K562 (cell line): ENCODE data around the gene CENPV. TPM values are rescaled to one million over a fixed set of nuclear protein-coding genes. Genes with fewer than 3 reads are reported as not detected.
A peak's percentile ranks its signal among the peaks of the same experiment; 100 is the strongest.

Experiments
- ARID1B ChIP-seq: fragments of 450-650 bp; IDR thresholded peaks from 2 replicates; pipeline ENCODE4 v1.6.1; 2016; ENCODE audit warnings: antibody characterized with exemption, mild to moderate bottlenecking, inconsistent platforms
- BHLHE40 ChIP-seq: IDR thresholded peaks from 2 replicates; pipeline ENCODE4 v1.6.1; 2011; ENCODE audit warnings: low read length, improper control_type of control experiment
- CEBPB ChIP-seq: fragments of 450-650 bp; IDR thresholded peaks from 2 replicates; pipeline ENCODE4 v1.6.1; 2016; ENCODE audit warnings: missing genetic modification characterization, missing compliant biosample characterization
- FOXK2 ChIP-seq, 2 experiments: fragments of 450-650 bp; IDR thresholded peaks in 1 of 2; conservative IDR thresholded peaks in 1 of 2; 2 replicates each; pipeline ENCODE4 v1.6.1; 2016; ENCODE audit warnings: low read depth in 2 of 2, mild to moderate bottlenecking in 1 of 2
- GMEB1 ChIP-seq: fragments of 250-450 bp; sonication (Bioruptor Pico); IDR thresholded peaks from 2 replicates; pipeline ENCODE4 v1.4.0; 2020; ENCODE audit warnings: mild to moderate bottlenecking
- KLF13 ChIP-seq: fragments of 450-650 bp; IDR thresholded peaks from 2 replicates; pipeline ENCODE4 v1.6.1; 2016; ENCODE audit warnings: missing genetic modification characterization, low read depth, mild to moderate bottlenecking, missing compliant biosample characterization, moderate library complexity, borderline replicate concordance
- MEIS2 ChIP-seq: fragments of 450-650 bp; IDR thresholded peaks from 2 replicates; pipeline ENCODE4 v1.6.1; 2014; ENCODE audit warnings: mild to moderate bottlenecking; ENCODE audit not compliant: partially characterized antibody
- MGA ChIP-seq: fragments of 450-650 bp; IDR thresholded peaks from 2 replicates; pipeline ENCODE4 v1.6.1; 2016; ENCODE audit warnings: mild to moderate bottlenecking, moderate library complexity
- POLR2A ChIP-seq: fragments of 450-650 bp; conservative IDR thresholded peaks from 2 replicates; pipeline ENCODE4 v1.6.1; 2016
- POLR2AphosphoS5 ChIP-seq: IDR thresholded peaks from 2 replicates; pipeline ENCODE4 v1.6.1; 2011; ENCODE audit warnings: mild to moderate bottlenecking, low read depth, low read length, moderate library complexity; ENCODE audit not compliant: control insufficient read depth, insufficient read depth
- POLR2G ChIP-seq: fragments of 200-400 bp; formaldehyde crosslinking; IDR thresholded peaks from 2 replicates; pipeline ENCODE4 v1.6.1; 2017; ENCODE audit warnings: low read depth, mild to moderate bottlenecking, antibody characterized with exemption, low read length, moderate library complexity
- RNF2 ChIP-seq: sonication (generic); IDR thresholded peaks from 2 replicates; pipeline ENCODE4 v1.6.1; 2016
- TCF3 ChIP-seq: sonication (generic); formaldehyde crosslinking; IDR thresholded peaks from 2 replicates; pipeline ENCODE4 v1.4.0; 2020; ENCODE audit warnings: mild to moderate bottlenecking, missing genetic modification reagents
- TGIF2 ChIP-seq: sonication (generic); formaldehyde crosslinking; IDR thresholded peaks from 2 replicates; pipeline ENCODE4 v1.8.1; 2022; ENCODE audit warnings: mild to moderate bottlenecking, missing genetic modification reagents, moderate library complexity
- ZFX ChIP-seq: sonication (generic); formaldehyde crosslinking; IDR thresholded peaks from 2 replicates; pipeline ENCODE4 v1.8.0; 2022; ENCODE audit warnings: mild to moderate bottlenecking, missing genetic modification reagents, moderate library complexity
- ZNF134 ChIP-seq: fragments of 250-450 bp; sonication (Bioruptor Pico); conservative IDR thresholded peaks from 2 replicates; pipeline ENCODE4 v1.4.0; 2020
- polyA plus RNA-seq, 8 experiments: library from polyadenylated mRNA; depleted of rRNA in 4 of 8; stranded (reverse) in 5 of 8; unstranded in 3 of 8; fragments of >200 nt; fragmentation: Nextera tagmentation in 2 of 8; fragmentation: Illumina TruSeq in 1 of 8; extraction: Ambion mirVana in 2 of 8; extraction: Trizol in 1 of 8; gene quantifications; 2 replicates each; pipeline versions ENCODE4 v1.2.1 to v1.2.3, GENCODE V29; 2011 to 2014; ENCODE audit warnings: inconsistent platforms in 1 of 8, missing spikeins in 1 of 8
- total RNA-seq, 7 experiments: library from RNA; depleted of rRNA in 6 of 7; stranded (reverse); fragments of >200 nt in 6 of 7; fragmentation: Illumina TruSeq in 2 of 7; extraction: Trizol in 2 of 7; gene quantifications; 2 replicates each; pipeline versions ENCODE4 v1.2.1 to v1.2.3, GENCODE V29; 2011 to 2021; ENCODE audit warnings: low replicate concordance in 1 of 7

CENPV gene
- total and polyA plus RNA-seq, 9 of the 15 experiments (the other 6 are each of a cell fraction or from before 2014, with no cell fraction given), result 17.8 to 131 (median 89.3) TPM

- TF ChIP-seq GMEB1 (CRISPR knock-in tag) (peak; percentile 100), RNF2 (peak; percentile 47; the same call in 1 of the 2 replicates), ARID1B (0 out of 2 replicates have a peak, but pooled peaks have one; percentile 27), ZNF134 (CRISPR knock-in tag) (no peak), TCF3 (no peak), MGA (peak; percentile 66), POLR2AphosphoS5 (peak; percentile 97), POLR2G (peak; percentile 99), KLF13 (peak; percentile 85), CEBPB (tag) (peak; percentile 99), BHLHE40 (0 out of 2 replicates have a peak, but pooled peaks have one; percentile 9), ZFX (CRISPR knock-in tag) (peak; percentile 91), MEIS2 (no peak), TGIF2 (CRISPR knock-in tag) (no peak), POLR2A (peak; percentile 99), FOXK2 (conservative IDR thresholded peaks at IDR 0.05 in 1 of 2, IDR thresholded peaks at IDR 0.05 in 1 of 2; ENCODE audit: low read depth in 2 of 2) (peak; percentile 76 to 77)
Observed at GRCh38 chr17:16380640-16381495, 27.6 kb upstream of the CENPV start, which contains the start of gene UBB (continued).
